Measurements from ENCODE around the gene DBH. TPM values are rescaled to one million over a fixed set of nuclear protein-coding genes. Genes with fewer than 3 reads are reported as not detected.

The DBH gene
- polyA plus RNA-seq, 1 donor (not counting 4 experiments of a cell fraction or from before 2014, with no cell fraction given): not detected

GRCh38 chr9:133631111-133631510 lies 5.1 kb upstream of the DBH start:
- H3K9ac ChIP-seq (ENCODE audit: control insufficient read depth, extremely low read depth, insufficient read depth, low read length): no peak overlapping the region
- H3K79me2 ChIP-seq (ENCODE audit: control insufficient read depth, insufficient read depth, low read length): no peaks in the 10 kb centered on the region
- no peaks in the 10 kb centered on the region for H3K9me1 ChIP-seq (ENCODE audit: control insufficient read depth, extremely low read depth, insufficient read depth, low read length)
- no peaks in the 10 kb centered on the region for H3K4me1 ChIP-seq (ENCODE audit: control insufficient read depth, extremely low read depth, insufficient read depth, low read length)
- no peak for TF ChIP-seq EZH2 (IDR thresholded peaks at IDR 0.05; ENCODE audit: low read length)
- TF ChIP-seq, protein P1, sequence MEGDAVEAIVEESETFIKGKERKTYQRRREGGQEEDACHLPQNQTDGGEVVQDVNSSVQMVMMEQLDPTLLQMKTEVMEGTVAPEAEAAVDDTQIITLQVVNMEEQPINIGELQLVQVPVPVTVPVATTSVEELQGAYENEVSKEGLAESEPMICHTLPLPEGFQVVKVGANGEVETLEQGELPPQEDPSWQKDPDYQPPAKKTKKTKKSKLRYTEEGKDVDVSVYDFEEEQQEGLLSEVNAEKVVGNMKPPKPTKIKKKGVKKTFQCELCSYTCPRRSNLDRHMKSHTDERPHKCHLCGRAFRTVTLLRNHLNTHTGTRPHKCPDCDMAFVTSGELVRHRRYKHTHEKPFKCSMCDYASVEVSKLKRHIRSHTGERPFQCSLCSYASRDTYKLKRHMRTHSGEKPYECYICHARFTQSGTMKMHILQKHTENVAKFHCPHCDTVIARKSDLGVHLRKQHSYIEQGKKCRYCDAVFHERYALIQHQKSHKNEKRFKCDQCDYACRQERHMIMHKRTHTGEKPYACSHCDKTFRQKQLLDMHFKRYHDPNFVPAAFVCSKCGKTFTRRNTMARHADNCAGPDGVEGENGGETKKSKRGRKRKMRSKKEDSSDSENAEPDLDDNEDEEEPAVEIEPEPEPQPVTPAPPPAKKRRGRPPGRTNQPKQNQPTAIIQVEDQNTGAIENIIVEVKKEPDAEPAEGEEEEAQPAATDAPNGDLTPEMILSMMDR (optimal IDR thresholded peaks at IDR 0.05 in 1 of 3, IDR thresholded peaks at IDR 0.05 in 1 of 3, conservative IDR thresholded peaks at IDR 0.05 in 1 of 3; ENCODE audit: extremely low read depth in 1 of 3, insufficient read depth in 2 of 3, low read length in 3 of 3): no peak
- no peak for FAIRE-seq
- dilution Hi-C loops (cut with MboI; ENCODE audit: extremely low pct_ligation_motif_present, low sequenced_read_pairs): no loop called here
- no peak overlapping the region for H3K27ac ChIP-seq (ENCODE audit: control insufficient read depth, insufficient read depth, low read length)
- no peak for DNase-seq (ENCODE audit: low read depth, low spot score)
- H4K20me1 ChIP-seq (ENCODE audit: control insufficient read depth, extremely low read depth, insufficient read depth, low read length): no peaks in the 10 kb centered on the region
- H3K27me3 ChIP-seq (ENCODE audit: control insufficient read depth, extremely low read depth, insufficient read depth, low read length): peaks cover 26% of the 10 kb centered on the region
- no peak overlapping the region for H2AFZ ChIP-seq (ENCODE audit: control insufficient read depth, low read length)
- H3K9me3 ChIP-seq (ENCODE audit: control insufficient read depth, low read depth, low read length): no peaks in the 10 kb centered on the region
- no peak overlapping the region for H3K4me3 ChIP-seq (ENCODE audit: control insufficient read depth in 2 of 3, extremely low read depth in 1 of 3, insufficient read depth in 2 of 3, low read depth in 1 of 3, low read length in 3 of 3)
- H3K4me2 ChIP-seq (ENCODE audit: control insufficient read depth, extremely low read depth, insufficient read depth, low read depth, low read length): no peak overlapping the region
- H3K36me3 ChIP-seq (ENCODE audit: control insufficient read depth in 2 of 2, extremely low read depth in 1 of 2, insufficient read depth in 2 of 2, low read length in 2 of 2): no peaks in the 10 kb centered on the region

- Histone ChIP-seq H3K36me3 (ENCODE audit: control insufficient read depth in 2 of 2, extremely low read depth in 1 of 2, insufficient read depth in 2 of 2, low read length in 2 of 2) (no peaks in the 10 kb centered on the region), H3K4me1 (ENCODE audit: control insufficient read depth, extremely low read depth, insufficient read depth, low read length) (no peaks in the 10 kb centered on the region), H3K27ac (ENCODE audit: control insufficient read depth, insufficient read depth, low read length) (no peak overlapping the region), H3K9ac (ENCODE audit: control insufficient read depth, extremely low read depth, insufficient read depth, low read length) (no peak overlapping the region), H3K9me3 (ENCODE audit: control insufficient read depth, low read depth, low read length) (no peaks in the 10 kb centered on the region), H4K20me1 (ENCODE audit: control insufficient read depth, extremely low read depth, insufficient read depth, low read length) (no peaks in the 10 kb centered on the region), H2AFZ (ENCODE audit: control insufficient read depth, low read length) (no peak overlapping the region), H3K79me2 (ENCODE audit: control insufficient read depth, insufficient read depth, low read length) (no peaks in the 10 kb centered on the region), H3K4me2 (ENCODE audit: control insufficient read depth, extremely low read depth, insufficient read depth, low read depth, low read length) (no peak overlapping the region), H3K9me1 (ENCODE audit: control insufficient read depth, extremely low read depth, insufficient read depth, low read length) (no peaks in the 10 kb centered on the region), H3K27me3 (ENCODE audit: control insufficient read depth, extremely low read depth, insufficient read depth, low read length) (peaks cover 26% of the 10 kb centered on the region), H3K4me3 (ENCODE audit: control insufficient read depth in 2 of 3, extremely low read depth in 1 of 3, insufficient read depth in 2 of 3, low read depth in 1 of 3, low read length in 3 of 3) (no peak overlapping the region)
- FAIRE-seq: no peak
- TF ChIP-seq, protein P1 (optimal IDR thresholded peaks at IDR 0.05 in 1 of 3, IDR thresholded peaks at IDR 0.05 in 1 of 3, conservative IDR thresholded peaks at IDR 0.05 in 1 of 3; ENCODE audit: extremely low read depth in 1 of 3, insufficient read depth in 2 of 3, low read length in 3 of 3): no peak
- no peak for TF ChIP-seq EZH2 (IDR thresholded peaks at IDR 0.05; ENCODE audit: low read length)
- DNase-seq (ENCODE audit: low read depth, low spot score): no peak
- dilution Hi-C loops (cut with MboI; ENCODE audit: extremely low pct_ligation_motif_present, low sequenced_read_pairs): no loop called here
Measured at GRCh38 chr9:133632806-133633680, 3.1 kb upstream of the DBH start.

Measured in keratinocyte (primary cell).